ENCODE measurements around the gene ACE.

DNA sequence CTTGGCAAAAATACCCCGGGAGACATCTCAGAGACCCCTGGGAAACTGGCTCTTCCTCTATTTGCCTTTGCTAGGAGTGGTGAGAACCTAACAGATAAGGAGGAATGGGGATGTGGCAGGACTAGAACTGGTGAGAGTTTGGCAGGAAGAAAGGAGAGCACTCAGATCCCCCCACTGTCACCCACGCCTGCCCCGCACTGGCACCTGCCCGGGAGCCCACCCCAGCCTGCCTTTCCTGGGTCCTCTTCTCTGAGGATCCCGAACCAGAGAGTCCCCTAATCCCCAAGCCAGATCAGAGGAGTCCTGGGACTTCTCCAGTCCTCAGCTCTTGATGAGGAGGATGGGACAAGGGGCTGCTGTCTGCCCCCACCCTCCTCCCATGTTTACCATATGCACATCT lies 50.0 kb downstream of the ACE start:
- TF ChIP-seq, protein P1, sequence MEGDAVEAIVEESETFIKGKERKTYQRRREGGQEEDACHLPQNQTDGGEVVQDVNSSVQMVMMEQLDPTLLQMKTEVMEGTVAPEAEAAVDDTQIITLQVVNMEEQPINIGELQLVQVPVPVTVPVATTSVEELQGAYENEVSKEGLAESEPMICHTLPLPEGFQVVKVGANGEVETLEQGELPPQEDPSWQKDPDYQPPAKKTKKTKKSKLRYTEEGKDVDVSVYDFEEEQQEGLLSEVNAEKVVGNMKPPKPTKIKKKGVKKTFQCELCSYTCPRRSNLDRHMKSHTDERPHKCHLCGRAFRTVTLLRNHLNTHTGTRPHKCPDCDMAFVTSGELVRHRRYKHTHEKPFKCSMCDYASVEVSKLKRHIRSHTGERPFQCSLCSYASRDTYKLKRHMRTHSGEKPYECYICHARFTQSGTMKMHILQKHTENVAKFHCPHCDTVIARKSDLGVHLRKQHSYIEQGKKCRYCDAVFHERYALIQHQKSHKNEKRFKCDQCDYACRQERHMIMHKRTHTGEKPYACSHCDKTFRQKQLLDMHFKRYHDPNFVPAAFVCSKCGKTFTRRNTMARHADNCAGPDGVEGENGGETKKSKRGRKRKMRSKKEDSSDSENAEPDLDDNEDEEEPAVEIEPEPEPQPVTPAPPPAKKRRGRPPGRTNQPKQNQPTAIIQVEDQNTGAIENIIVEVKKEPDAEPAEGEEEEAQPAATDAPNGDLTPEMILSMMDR (IDR thresholded peaks at IDR 0.05), result no peak
- TF ChIP-seq POLR2A (IDR thresholded peaks at IDR 0.05) (no peak), POLR2AphosphoS5 (IDR thresholded peaks at IDR 0.05) (no peak)

Data from breast epithelium (tissue), 3 donors.